ENCODE results near the gene NEURL4.
A peak's percentile ranks its signal among the peaks of the same experiment; 100 is the strongest.

The NEURL4 gene

DNA sequence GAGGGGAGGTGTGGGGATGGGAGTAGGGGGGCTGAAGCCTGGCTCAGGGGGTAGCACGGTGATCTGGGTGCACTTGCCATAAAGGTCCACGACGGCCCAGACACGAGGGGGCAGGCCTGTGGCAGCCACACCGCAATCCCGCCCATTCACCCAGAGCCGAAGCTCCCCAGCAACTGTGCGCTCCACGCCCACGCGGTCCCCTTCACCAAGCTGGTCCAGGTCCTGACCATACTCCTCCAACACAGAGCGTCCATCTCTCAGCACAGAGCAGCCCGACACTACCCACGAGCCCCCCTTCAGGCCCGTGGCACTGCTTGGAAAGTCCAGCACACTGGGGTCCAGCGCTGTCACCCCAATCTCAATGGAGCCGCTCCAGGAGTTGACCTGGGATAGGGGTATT is 1.6 kb downstream of the NEURL4 start:
- no peak overlapping the region for H3K27ac ChIP-seq
- no peak overlapping the region for H3K4me3 ChIP-seq
- DNase-seq (ENCODE audit: low spot score) = no peak
- TF ChIP-seq, protein P1, sequence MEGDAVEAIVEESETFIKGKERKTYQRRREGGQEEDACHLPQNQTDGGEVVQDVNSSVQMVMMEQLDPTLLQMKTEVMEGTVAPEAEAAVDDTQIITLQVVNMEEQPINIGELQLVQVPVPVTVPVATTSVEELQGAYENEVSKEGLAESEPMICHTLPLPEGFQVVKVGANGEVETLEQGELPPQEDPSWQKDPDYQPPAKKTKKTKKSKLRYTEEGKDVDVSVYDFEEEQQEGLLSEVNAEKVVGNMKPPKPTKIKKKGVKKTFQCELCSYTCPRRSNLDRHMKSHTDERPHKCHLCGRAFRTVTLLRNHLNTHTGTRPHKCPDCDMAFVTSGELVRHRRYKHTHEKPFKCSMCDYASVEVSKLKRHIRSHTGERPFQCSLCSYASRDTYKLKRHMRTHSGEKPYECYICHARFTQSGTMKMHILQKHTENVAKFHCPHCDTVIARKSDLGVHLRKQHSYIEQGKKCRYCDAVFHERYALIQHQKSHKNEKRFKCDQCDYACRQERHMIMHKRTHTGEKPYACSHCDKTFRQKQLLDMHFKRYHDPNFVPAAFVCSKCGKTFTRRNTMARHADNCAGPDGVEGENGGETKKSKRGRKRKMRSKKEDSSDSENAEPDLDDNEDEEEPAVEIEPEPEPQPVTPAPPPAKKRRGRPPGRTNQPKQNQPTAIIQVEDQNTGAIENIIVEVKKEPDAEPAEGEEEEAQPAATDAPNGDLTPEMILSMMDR (IDR thresholded peaks at IDR 0.05) = no peak

GRCh38 chr17:7327056-7327455 is 2.1 kb downstream of the NEURL4 start:
- TF ChIP-seq, protein P1 (IDR thresholded peaks at IDR 0.05) = no peak
- H3K4me3 ChIP-seq = no peak overlapping the region
- no peak overlapping the region for H3K27ac ChIP-seq
- DNase-seq (ENCODE audit: low spot score) = no peak

GRCh38 chr17:7326186-7326585 is 2.9 kb downstream of the NEURL4 start:
- Histone ChIP-seq H3K27ac (no peak overlapping the region), H3K4me3 (no peak overlapping the region)
- DNase-seq (ENCODE audit: low spot score) = no peak
- TF ChIP-seq, protein P1 (IDR thresholded peaks at IDR 0.05) = no peak

DNA sequence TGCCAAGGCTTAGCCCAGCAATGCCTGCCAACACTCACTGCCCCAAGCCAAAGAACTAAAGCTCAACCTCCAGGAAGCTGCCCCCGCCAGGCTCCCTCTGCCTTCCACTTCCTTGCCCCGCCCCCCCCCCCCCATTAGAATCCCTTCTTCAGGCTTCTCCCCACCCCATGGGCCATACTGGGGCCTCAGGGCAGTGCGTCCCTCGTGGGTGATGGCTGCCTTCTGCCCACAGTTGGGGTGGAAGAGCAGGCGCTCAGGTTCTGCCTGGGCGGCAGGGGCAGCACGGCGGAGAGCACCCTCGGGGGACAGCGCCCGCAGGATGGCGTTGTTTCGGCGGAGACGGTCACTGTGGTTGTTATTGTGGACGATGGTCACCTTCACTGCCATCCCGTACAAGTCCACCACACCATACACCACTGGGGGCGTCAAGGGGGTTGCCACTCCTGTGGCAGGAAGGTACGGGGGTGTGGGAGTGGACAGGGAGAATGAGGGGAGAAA is 4.1 kb downstream of the NEURL4 start:
- TF ChIP-seq, protein P1 (IDR thresholded peaks at IDR 0.05) = no peak
- no peak overlapping the region for H3K4me3 ChIP-seq
- no peak for DNase-seq (ENCODE audit: low spot score)

DNA sequence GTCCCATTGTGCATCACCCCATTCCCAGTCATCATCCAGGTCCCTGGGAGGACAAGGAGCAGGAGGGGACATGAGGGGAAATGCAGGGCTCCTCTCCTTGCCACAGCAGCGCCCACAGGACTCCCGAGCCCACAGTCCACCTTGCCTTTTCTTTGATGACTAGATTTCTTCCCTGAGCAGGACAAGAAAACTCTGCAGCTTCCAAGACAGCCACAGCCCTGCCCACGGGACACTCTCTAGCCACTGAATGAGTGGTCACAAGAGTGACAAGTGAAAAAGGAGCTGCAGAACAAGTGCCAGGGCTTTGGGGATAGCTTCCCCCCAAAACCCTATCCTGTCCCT is 4.7 kb downstream of the NEURL4 start:
- TF ChIP-seq, protein P1 (IDR thresholded peaks at IDR 0.05) = no peak
- Histone ChIP-seq H3K4me3 (no peak overlapping the region), H3K27ac (no peak overlapping the region)
- no peak for DNase-seq (ENCODE audit: low spot score)

More for the DNA sequence above, 4.1 kb downstream of the NEURL4 start:
- H3K27ac ChIP-seq = no peak overlapping the region

GRCh38 chr17:7323731-7324437 is 5.3 kb downstream of the NEURL4 start:
- TF ChIP-seq, protein P1 (IDR thresholded peaks at IDR 0.05) = peak; percentile 73
- Histone ChIP-seq H3K27ac (no peak overlapping the region), H3K4me3 (no peak overlapping the region)
- no peak for DNase-seq (ENCODE audit: low spot score)

DNA sequence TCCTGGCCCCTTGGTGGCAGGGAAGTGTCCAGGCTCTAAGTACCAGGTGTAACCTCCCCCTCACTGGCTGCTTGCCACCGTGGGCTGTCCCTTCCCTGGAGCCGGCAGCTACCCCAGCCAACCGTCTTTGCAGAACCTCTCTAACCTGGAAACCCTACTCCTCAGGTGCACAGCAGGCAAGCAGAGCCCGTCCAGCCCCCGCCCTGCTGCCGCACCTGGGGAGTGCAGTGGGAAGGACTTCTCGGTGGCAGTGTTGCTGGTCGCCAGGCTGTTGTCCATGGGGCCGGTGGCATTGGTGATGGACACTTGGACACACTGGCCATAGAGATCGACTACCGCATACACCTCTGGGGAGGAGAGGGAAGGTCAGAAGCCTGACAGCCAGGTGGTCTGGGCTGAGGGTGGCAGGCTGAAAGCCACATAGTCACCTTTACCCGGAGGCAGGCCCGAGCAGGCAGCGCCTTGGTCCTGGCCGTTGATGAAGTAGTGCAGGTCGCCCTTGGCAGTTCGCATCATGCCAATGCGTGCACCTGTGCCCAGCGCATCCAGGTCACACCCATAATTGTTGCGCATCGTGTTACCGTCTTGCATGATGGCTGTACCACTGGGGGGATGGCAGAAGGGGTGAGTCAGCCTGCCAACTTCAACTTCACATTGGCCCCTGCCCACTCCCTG is 6.5 kb downstream of the NEURL4 start:
- no peak for DNase-seq (ENCODE audit: low spot score)
- no peak overlapping the region for H3K4me3 ChIP-seq
- H3K27ac ChIP-seq = no peak overlapping the region
- TF ChIP-seq, protein P1 (IDR thresholded peaks at IDR 0.05) = no peak
